H9 (cell line): ENCODE results near the gene TMEM221. TPM values are rescaled to one million over a fixed set of nuclear protein-coding genes. Genes with fewer than 3 reads are reported as not detected.

Source experiments
- DNase-seq: peaks from one replicate; pipeline ENCODE4 v3.0.0-alpha.2; 2017
- H2AFZ ChIP-seq: one replicate; pipeline ENCODE4 v1.6.1; 2013; ENCODE audit warnings: mild to moderate bottlenecking, low read length, control low read depth, moderate library complexity
- H2AK5ac ChIP-seq: 2 replicates; pipeline ENCODE4 v1.6.1; 2013; ENCODE audit warnings: low read length, control low read depth, mixed read lengths; ENCODE audit not compliant: insufficient read length
- H2BK120ac ChIP-seq: one replicate; pipeline ENCODE4 v1.6.1; 2013; ENCODE audit warnings: low read depth, mild to moderate bottlenecking, low read length, control low read depth, inconsistent platforms; ENCODE audit not compliant: poor library complexity, severe bottlenecking
- H2BK12ac ChIP-seq: 2 replicates; pipeline ENCODE4 v1.6.1; 2013; ENCODE audit warnings: low read length, control low read depth, mixed read lengths, low read depth; ENCODE audit not compliant: insufficient read length
- H2BK15ac ChIP-seq: 2 replicates; pipeline ENCODE4 v1.6.1; 2013; ENCODE audit warnings: low read depth, low read length, control low read depth
- H2BK20ac ChIP-seq: one replicate; pipeline ENCODE4 v1.6.1; 2013; ENCODE audit warnings: low read depth, mild to moderate bottlenecking, low read length, control low read depth, inconsistent platforms; ENCODE audit not compliant: poor library complexity, severe bottlenecking
- H2BK5ac ChIP-seq: 2 replicates; pipeline ENCODE4 v1.6.1; 2013; ENCODE audit warnings: low read length, control low read depth, mixed read lengths; ENCODE audit not compliant: insufficient read length
- H3K14ac ChIP-seq: 2 replicates; pipeline ENCODE4 v1.6.1; 2013; ENCODE audit warnings: low read length, control low read depth; ENCODE audit not compliant: insufficient read depth
- H3K18ac ChIP-seq: 2 replicates; pipeline ENCODE4 v1.6.1; 2013; ENCODE audit warnings: low read depth, mild to moderate bottlenecking, mixed read lengths, low read length, control low read depth; ENCODE audit not compliant: insufficient read length
- H3K23ac ChIP-seq: 2 replicates; pipeline ENCODE4 v1.6.1; 2013; ENCODE audit warnings: low read length, control low read depth, mixed read lengths, low read depth; ENCODE audit not compliant: insufficient read length
- H3K23me2 ChIP-seq: 2 replicates; pipeline ENCODE4 v1.6.1; 2013; ENCODE audit warnings: low read depth, mild to moderate bottlenecking, mixed read lengths, low read length, control low read depth; ENCODE audit not compliant: insufficient read length, poor library complexity, severe bottlenecking
- H3K27ac ChIP-seq: 2 replicates; pipeline ENCODE4 v1.5.1; 2013; ENCODE audit warnings: low read length, control low read depth, mixed read lengths, low read depth; ENCODE audit not compliant: insufficient read length
- H3K27me3 ChIP-seq: 2 replicates; pipeline ENCODE4 v1.6.1; 2013; ENCODE audit warnings: low read length, control low read depth, inconsistent platforms; ENCODE audit not compliant: insufficient read depth
- H3K4ac ChIP-seq: 2 replicates; pipeline ENCODE4 v1.6.1; 2013; ENCODE audit warnings: low read depth, mild to moderate bottlenecking, control low read depth, inconsistent platforms, low read length, moderate library complexity
- H3K4me1 ChIP-seq: 2 replicates; pipeline ENCODE4 v1.6.1; 2013; ENCODE audit warnings: low read length, control low read depth, inconsistent platforms; ENCODE audit not compliant: insufficient read depth
- H3K4me2 ChIP-seq: 2 replicates; pipeline ENCODE4 v1.6.1; 2013; ENCODE audit warnings: low read length, control low read depth, mixed read lengths; ENCODE audit not compliant: insufficient read length, insufficient read depth
- H3K56ac ChIP-seq: 2 replicates; pipeline ENCODE4 v1.6.1; 2013; ENCODE audit warnings: low read depth, mild to moderate bottlenecking, mixed read lengths, low read length, control low read depth; ENCODE audit not compliant: insufficient read length
- H3K79me1 ChIP-seq: 2 replicates; pipeline ENCODE4 v1.6.1; 2013; ENCODE audit warnings: low read depth, mild to moderate bottlenecking, moderate library complexity, low read length, control low read depth, inconsistent platforms; ENCODE audit not compliant: insufficient read depth, poor library complexity, severe bottlenecking
- H3K79me2 ChIP-seq: 2 replicates; pipeline ENCODE4 v1.6.1; 2013; ENCODE audit warnings: low read length, control low read depth, inconsistent platforms; ENCODE audit not compliant: insufficient read depth
- H3K9ac ChIP-seq: 2 replicates; pipeline ENCODE4 v1.6.1; 2013; ENCODE audit warnings: low read length, control low read depth, mixed read lengths; ENCODE audit not compliant: insufficient read length; ENCODE audit errors: extremely low read depth
- H3K9me3 ChIP-seq: one replicate; pipeline ENCODE4 v1.6.1; 2013; ENCODE audit warnings: low read depth, low read length, inconsistent platforms; ENCODE audit not compliant: control insufficient read depth
- H3T11ph ChIP-seq: one replicate; pipeline ENCODE4 v1.6.1; 2013; ENCODE audit warnings: mild to moderate bottlenecking, low read length, control low read depth, inconsistent platforms
- H4K20me1 ChIP-seq: one replicate; pipeline ENCODE4 v1.6.1; 2013; ENCODE audit not compliant: control insufficient read depth, insufficient read length, insufficient read depth
- H4K5ac ChIP-seq: 2 replicates; pipeline ENCODE4 v1.6.1; 2013; ENCODE audit warnings: low read depth, mild to moderate bottlenecking, mixed read lengths, low read length, control low read depth; ENCODE audit not compliant: insufficient read length
- H4K8ac ChIP-seq: replicated peaks from 2 replicates; pipeline ENCODE4 v1.6.1; 2013; ENCODE audit warnings: low read length, control low read depth, mixed read lengths, low read depth; ENCODE audit not compliant: insufficient read length
- H4K91ac ChIP-seq: 2 replicates; pipeline ENCODE4 v1.6.1; 2013; ENCODE audit warnings: low read depth, mild to moderate bottlenecking, moderate library complexity, mixed read lengths, low read length, control low read depth; ENCODE audit not compliant: insufficient read length
- H3K27ac Mint-ChIP-seq, 3 experiments: 2 replicates in 2 of 3; 3 replicates in 1 of 3; pipeline ENCODE4 v1.8.0; 2020 to 2021; ENCODE audit warnings: mixed read lengths in 3 of 3, mild to moderate bottlenecking in 1 of 3, moderate library complexity in 1 of 3
- H3K27me3 Mint-ChIP-seq: 2 replicates; pipeline ENCODE4 v1.8.0; 2021; ENCODE audit warnings: low read depth, mild to moderate bottlenecking, moderate library complexity, mixed read lengths
- H3K36me3 Mint-ChIP-seq, 3 experiments: 2 replicates in 2 of 3; 3 replicates in 1 of 3; pipeline ENCODE4 v1.8.0; 2020 to 2021; ENCODE audit warnings: low read depth in 3 of 3, mixed read lengths in 3 of 3; ENCODE audit not compliant: insufficient read depth in 1 of 3
- H3K4me1 Mint-ChIP-seq, 2 experiments: 2 replicates each; pipeline ENCODE4 v1.8.0; 2020; ENCODE audit warnings: mixed read lengths in 2 of 2
- H3K4me3 Mint-ChIP-seq, 2 experiments: 2 replicates in 1 of 2; 3 replicates in 1 of 2; pipeline ENCODE4 v1.8.0; 2020 to 2021; ENCODE audit warnings: mild to moderate bottlenecking in 2 of 2, mixed read lengths in 2 of 2, moderate library complexity in 1 of 2
- H3K9me3 Mint-ChIP-seq, 2 experiments: 2 replicates in 1 of 2; 3 replicates in 1 of 2; pipeline ENCODE4 v1.8.0; 2020; ENCODE audit warnings: mild to moderate bottlenecking in 2 of 2, mixed read lengths in 2 of 2, moderate library complexity in 1 of 2
- CTCF ChIP-seq: fragments of 200-600 bp; sonication (generic); conservative IDR thresholded peaks from 3 replicates; pipeline ENCODE4 v1.8.0; 2021; ENCODE audit warnings: antibody characterized with exemption, mild to moderate bottlenecking
- WGBS: extraction: QIAGEN DNeasy Blood & Tissue Kit; methylation state at CpG from one replicate; pipeline ENCODE4 v1.1.7; 2013; ENCODE audit warnings: missing lambda C conversion rate, low lambda C conversion rate, mixed read lengths; ENCODE audit not compliant: insufficient read length; ENCODE audit errors: extremely low coverage; 5-methylcytosine and 5-hydroxymethylcytosine counted together
- total RNA-seq: library from RNA; stranded (reverse); gene quantifications from 2 replicates; pipeline ENCODE4 v1.2.1, GENCODE V29; 2021

The TMEM221 gene
- total RNA-seq, 1 experiment from 2014 or later: 1.4 TPM

GRCh38 chr19:17404621-17405249 lies 43.7 kb downstream of the TMEM221 start:
- Histone ChIP-seq H3K23ac (no peak overlapping the region), H2BK120ac (peak overlapping the region; percentile 83), H3K79me2 (no peaks in the 10 kb centered on the region; the same call in 1 of the 2 replicates), H3K4ac (peak overlapping the region; percentile 49), H3K18ac (peak overlapping the region; percentile 8), H4K20me1 (no peaks in the 10 kb centered on the region), H3K79me1 (no peaks in the 10 kb centered on the region), H3K27ac (no peak overlapping the region), H2BK5ac (no peak overlapping the region), H3T11ph (no peak overlapping the region), H4K91ac (peak overlapping the region; percentile 31), H2AFZ (no peak overlapping the region), H3K14ac (peak overlapping the region; percentile 11), H2BK15ac (no peak overlapping the region), H4K8ac (no peak overlapping the region), H3K9ac (peak overlapping the region; percentile 25), H2BK20ac (no peak overlapping the region), H3K23me2 (peaks cover 15% of the 10 kb centered on the region), H3K4me2 (peak overlapping the region; percentile 61), H3K9me3 (no peaks in the 10 kb centered on the region), H3K56ac (peak overlapping the region; percentile 8), H2AK5ac (no peak overlapping the region), H4K5ac (no peak overlapping the region), H3K4me1 (peaks cover 7% of the 10 kb centered on the region; the same call in 1 of the 2 replicates), H2BK12ac (no peak overlapping the region), H3K27me3 (no peaks in the 10 kb centered on the region)
- peaks cover 31 to 39% of the 10 kb centered on the region in 2 experiments for H3K4me1 Mint-ChIP-seq
- no peaks in the 10 kb centered on the region for H3K9me3 Mint-ChIP-seq
- no peak for TF ChIP-seq CTCF
- H3K4me3 Mint-ChIP-seq: peak overlapping the region; percentile 69 to 94
- peak overlapping the region; percentile 81 to 97 (median 97) for H3K27ac Mint-ChIP-seq
- peaks cover 7 to 36% (median 17%) of the 10 kb centered on the region in 3 experiments; a peak in 6 of 7 replicates for H3K36me3 Mint-ChIP-seq
- no peaks in the 10 kb centered on the region for H3K27me3 Mint-ChIP-seq
- no peak for DNase-seq
- no CpG with 5 or more reads among the region's 7 CpGs for WGBS
